Suprapubic skin (tissue), 3 donors: ENCODE measurements around the gene PLCD1.

Experiments
- CTCF ChIP-seq, 2 donors: fragments of 200-600 bp in 1 of 2; fragments of 450-650 bp in 1 of 2; sonication (generic) in 1 of 2; IDR thresholded peaks; one replicate each; pipeline ENCODE4 v1.5.1; 2016 to 2019; ENCODE audit warnings: antibody characterized with exemption in 2 of 2, mild to moderate bottlenecking in 1 of 2, moderate library complexity in 1 of 2
- EP300 ChIP-seq: sonication (generic); formaldehyde crosslinking; IDR thresholded peaks from one replicate; pipeline ENCODE4 v1.6.1; 2017; ENCODE audit warnings: antibody characterized with exemption

DNA sequence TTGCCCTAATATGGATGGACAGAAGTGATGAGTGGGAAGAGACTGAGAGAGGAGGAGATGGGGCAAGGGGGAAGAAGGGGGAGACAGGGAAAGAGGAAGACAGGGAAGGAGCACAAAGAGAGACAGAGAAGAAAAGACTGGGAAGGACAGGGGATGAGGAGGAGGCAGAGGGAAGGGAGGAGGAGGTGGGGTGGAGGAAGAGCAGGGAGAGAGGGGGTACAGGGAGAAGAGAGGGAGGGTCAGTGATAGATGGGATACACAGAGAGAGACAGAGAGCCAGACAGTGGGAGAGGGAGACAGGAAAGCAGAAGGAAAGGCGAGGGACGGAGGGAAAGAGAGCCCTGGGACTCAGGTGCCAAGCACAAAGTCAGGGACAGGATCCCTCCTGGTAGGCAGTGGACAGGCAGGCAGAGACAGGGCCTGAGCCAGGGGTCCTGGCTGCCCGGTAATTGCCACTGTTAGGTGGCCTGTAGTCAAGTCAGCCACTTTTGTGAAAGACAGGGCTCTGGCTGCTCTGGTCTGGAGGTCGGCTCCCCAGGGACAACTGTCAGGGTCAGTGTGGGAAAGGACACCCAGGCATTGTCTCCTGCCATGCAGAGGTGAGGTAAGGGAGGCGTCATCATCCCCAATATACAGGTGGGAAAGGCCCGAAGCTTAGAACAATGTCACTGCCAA lies 29.1 kb downstream of the PLCD1 start:
- TF ChIP-seq CTCF (IDR thresholded peaks at IDR 0.05) (no peak), EP300 (no peak)
